Smooth muscle cell (in vitro differentiated cells): ENCODE measurements around the gene OCIAD2. TPM values are rescaled to one million over a fixed set of nuclear protein-coding genes. Genes with fewer than 3 reads are reported as not detected.
"Not testable (repeated sequence)": the region's sequence is repeated elsewhere in the genome, so short reads cannot be mapped to it uniquely, and the experiment has no call there.

Experiments
- DNase-seq: peaks from one replicate; lab custom pipeline; 2025; ENCODE audit not compliant: unreplicated experiment; lab: John Stamatoyannopoulos, UW
- H2AFZ ChIP-seq: fragments of 200-600 bp; sonication (generic); 2 replicates; pipeline ENCODE4 v1.6.0; 2016; ENCODE audit warnings: antibody characterized with exemption, low read depth, mild to moderate bottlenecking
- H3F3A ChIP-seq: fragments of 200-600 bp; sonication (generic); 2 replicates; pipeline ENCODE4 v1.6.0; 2017; ENCODE audit warnings: antibody characterized with exemption, low read depth
- H3K27ac ChIP-seq: fragments of 200-600 bp; sonication (generic); 2 replicates; pipeline ENCODE4 v1.5.1; 2016; ENCODE audit warnings: low read depth, mild to moderate bottlenecking
- H3K27me3 ChIP-seq: fragments of 200-600 bp; sonication (generic); 2 replicates; pipeline ENCODE4 v1.6.1; 2016; ENCODE audit warnings: low read depth, mild to moderate bottlenecking
- H3K36me3 ChIP-seq: fragments of 200-600 bp; sonication (generic); 2 replicates; pipeline ENCODE4 v1.5.1; 2016; ENCODE audit warnings: low read depth
- H3K4me1 ChIP-seq: fragments of 200-600 bp; sonication (generic); 2 replicates; pipeline ENCODE4 v1.5.1; 2016; ENCODE audit warnings: low read depth
- H3K4me2 ChIP-seq: fragments of 200-600 bp; sonication (generic); 2 replicates; pipeline ENCODE4 v1.6.0; 2016; ENCODE audit warnings: mild to moderate bottlenecking
- H3K4me3 ChIP-seq: fragments of 200-600 bp; sonication (generic); 2 replicates; pipeline ENCODE4 v1.5.1; 2016; ENCODE audit warnings: mild to moderate bottlenecking
- H3K79me2 ChIP-seq: fragments of 200-600 bp; sonication (generic); 2 replicates; pipeline ENCODE4 v1.6.0; 2016; ENCODE audit warnings: low read depth, mild to moderate bottlenecking
- H3K9ac ChIP-seq: fragments of 200-600 bp; sonication (generic); 2 replicates; pipeline ENCODE4 v1.6.0; 2016; ENCODE audit warnings: low read depth
- H3K9me3 ChIP-seq: fragments of 200-600 bp; sonication (generic); replicated peaks from 2 replicates; pipeline ENCODE4 v1.5.1; 2016; ENCODE audit warnings: low read depth
- H4K20me1 ChIP-seq: fragments of 200-600 bp; sonication (generic); 2 replicates; pipeline ENCODE4 v1.6.0; 2016; ENCODE audit warnings: low read depth
- WGBS: methylation state at CpG from one replicate; pipeline ENCODE4 v1.1.7; 2016; ENCODE audit warnings: low lambda C conversion rate; 5-methylcytosine and 5-hydroxymethylcytosine counted together
- polyA plus RNA-seq: library from polyadenylated mRNA; unstranded; fragments of >200 nt; fragmentation: Nextera tagmentation; extraction: Ambion mirVana; gene quantifications from 2 replicates; pipeline ENCODE4 v1.2.1, GENCODE V29; 2016
- total RNA-seq: library from RNA; depleted of rRNA; stranded (reverse); fragments of >200 nt; gene quantifications from 2 replicates; pipeline ENCODE4 v1.2.3, GENCODE V29; 2014
- TF ChIP-seq, protein P1 (sequence below): fragments of 200-600 bp; sonication (generic); IDR thresholded peaks from 2 replicates; pipeline ENCODE4 v1.5.1; 2017; ENCODE audit warnings: borderline replicate concordance, mild to moderate bottlenecking, antibody characterized with exemption; ENCODE audit not compliant: insufficient read depth, poor library complexity, severe bottlenecking

The OCIAD2 gene
- total and polyA plus RNA-seq, 2 experiments from 2014 or later, result 30.4 to 45.1 TPM

DNA sequence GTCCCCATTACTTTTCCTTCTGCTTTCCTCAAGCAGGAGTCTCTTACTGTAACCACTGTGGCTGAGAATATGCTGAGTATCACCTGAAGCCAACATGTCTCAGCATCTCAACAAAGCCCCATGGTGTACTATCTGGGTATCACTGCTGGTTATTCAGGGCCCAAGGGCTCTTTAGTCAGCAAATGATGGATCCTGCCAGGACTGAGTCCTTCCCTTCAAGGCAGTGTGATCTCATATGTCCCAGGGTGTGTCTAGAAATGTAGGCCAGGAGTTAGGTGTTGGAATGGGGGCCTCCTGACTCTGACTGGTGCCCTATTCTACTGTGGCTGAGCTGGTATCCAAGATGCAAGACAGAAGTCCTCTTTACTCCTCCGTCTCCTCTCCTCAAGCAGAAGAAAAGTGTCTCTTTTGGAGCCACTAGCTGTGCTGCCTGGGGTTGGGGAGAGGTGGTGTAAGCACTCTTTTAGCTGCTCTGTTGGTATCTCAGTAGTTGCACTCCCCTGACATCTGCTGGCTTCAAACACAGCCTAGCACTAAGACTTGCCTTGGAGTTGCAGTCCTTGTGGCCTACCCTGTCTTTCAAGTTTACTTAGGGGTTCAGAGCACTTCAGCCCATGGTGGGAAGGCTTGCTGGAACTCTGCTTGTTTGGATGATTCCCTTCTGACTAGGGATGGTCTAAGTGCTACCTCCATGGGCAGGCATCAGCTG, 28.6 kb downstream of the OCIAD2 start:
- Histone ChIP-seq H3K79me2 (no peaks in the 10 kb centered on the region), H3K9ac (no peak overlapping the region), H3F3A (no peaks in the 10 kb centered on the region), H3K4me1 (no peaks in the 10 kb centered on the region), H3K36me3 (no peaks in the 10 kb centered on the region), H3K4me3 (no peak overlapping the region), H4K20me1 (no peaks in the 10 kb centered on the region), H3K27ac (no peak overlapping the region), H3K27me3 (no peaks in the 10 kb centered on the region), H3K9me3 (no peaks in the 10 kb centered on the region), H3K4me2 (no peak overlapping the region), H2AFZ (no peak overlapping the region)
- TF ChIP-seq, protein P1, sequence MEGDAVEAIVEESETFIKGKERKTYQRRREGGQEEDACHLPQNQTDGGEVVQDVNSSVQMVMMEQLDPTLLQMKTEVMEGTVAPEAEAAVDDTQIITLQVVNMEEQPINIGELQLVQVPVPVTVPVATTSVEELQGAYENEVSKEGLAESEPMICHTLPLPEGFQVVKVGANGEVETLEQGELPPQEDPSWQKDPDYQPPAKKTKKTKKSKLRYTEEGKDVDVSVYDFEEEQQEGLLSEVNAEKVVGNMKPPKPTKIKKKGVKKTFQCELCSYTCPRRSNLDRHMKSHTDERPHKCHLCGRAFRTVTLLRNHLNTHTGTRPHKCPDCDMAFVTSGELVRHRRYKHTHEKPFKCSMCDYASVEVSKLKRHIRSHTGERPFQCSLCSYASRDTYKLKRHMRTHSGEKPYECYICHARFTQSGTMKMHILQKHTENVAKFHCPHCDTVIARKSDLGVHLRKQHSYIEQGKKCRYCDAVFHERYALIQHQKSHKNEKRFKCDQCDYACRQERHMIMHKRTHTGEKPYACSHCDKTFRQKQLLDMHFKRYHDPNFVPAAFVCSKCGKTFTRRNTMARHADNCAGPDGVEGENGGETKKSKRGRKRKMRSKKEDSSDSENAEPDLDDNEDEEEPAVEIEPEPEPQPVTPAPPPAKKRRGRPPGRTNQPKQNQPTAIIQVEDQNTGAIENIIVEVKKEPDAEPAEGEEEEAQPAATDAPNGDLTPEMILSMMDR, result no peak
- no peak for DNase-seq
- 80% methylated on average over 1 of the region's 1 CpG for WGBS

- not testable (repeated sequence) for H3F3A ChIP-seq, H3K79me2 ChIP-seq, H3K9ac ChIP-seq, DNase-seq, H4K20me1 ChIP-seq, H2AFZ ChIP-seq, H3K4me2 ChIP-seq, H3K4me3 ChIP-seq, H3K27ac ChIP-seq, H3K27me3 ChIP-seq, H3K4me1 ChIP-seq, H3K9me3 ChIP-seq, H3K36me3 ChIP-seq
- WGBS, result 98% methylated on average over 4 of the region's 4 CpGs
These were observed 41.9 kb downstream of the OCIAD2 start for GRCh38 chr4:48864696-48865095.

DNA sequence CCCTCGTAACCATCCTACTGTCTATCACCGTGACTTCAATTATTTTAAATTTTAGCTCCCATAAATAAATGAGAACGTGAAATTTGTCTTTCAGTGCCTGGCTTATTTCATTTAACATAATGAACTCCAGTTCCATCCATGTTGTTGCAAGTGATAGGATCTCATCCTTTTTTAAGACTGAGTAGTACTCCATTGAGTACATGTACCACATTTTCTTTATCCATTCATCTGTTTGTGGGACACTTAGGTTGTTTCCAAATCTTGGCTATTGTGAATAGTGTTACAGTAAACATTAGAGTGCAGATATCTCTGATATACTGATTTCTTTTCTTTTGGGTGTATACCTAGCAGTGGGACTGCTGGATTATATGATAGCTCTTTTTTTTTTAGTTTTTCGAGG, 42.8 kb downstream of the OCIAD2 start:
- 97% methylated on average over 4 of the region's 4 CpGs for WGBS
- no peaks in the 10 kb centered on the region for H3K79me2 ChIP-seq
- TF ChIP-seq, protein P1, result no peak
- H3F3A ChIP-seq, result peaks cover 6% of the 10 kb centered on the region
- H3K4me2 ChIP-seq, result no peak overlapping the region
- H3K9me3 ChIP-seq, result no peaks in the 10 kb centered on the region
- peaks cover 16% of the 10 kb centered on the region for H3K36me3 ChIP-seq
- no peaks in the 10 kb centered on the region for H3K27me3 ChIP-seq
- H3K9ac ChIP-seq, result no peak overlapping the region
- H3K27ac ChIP-seq, result no peak overlapping the region
- no peak for DNase-seq
- no peak overlapping the region for H3K4me3 ChIP-seq
- no peaks in the 10 kb centered on the region for H3K4me1 ChIP-seq
- H2AFZ ChIP-seq, result no peak overlapping the region
- no peaks in the 10 kb centered on the region for H4K20me1 ChIP-seq

GRCh38 chr4:48862661-48863060, 43.9 kb downstream of the OCIAD2 start:
- H3K36me3 ChIP-seq, result peaks cover 17% of the 10 kb centered on the region
- no peak for DNase-seq
- H3K27ac ChIP-seq, result no peak overlapping the region
- no peak overlapping the region for H3K4me2 ChIP-seq
- H3K79me2 ChIP-seq, result no peaks in the 10 kb centered on the region
- H3F3A ChIP-seq, result peaks cover 6% of the 10 kb centered on the region
- H3K9ac ChIP-seq, result no peak overlapping the region
- H3K27me3 ChIP-seq, result no peaks in the 10 kb centered on the region
- H3K4me3 ChIP-seq, result no peak overlapping the region
- 59% methylated on average over 1 of the region's 1 CpG for WGBS
- H3K9me3 ChIP-seq, result no peaks in the 10 kb centered on the region
- H2AFZ ChIP-seq, result no peak overlapping the region
- TF ChIP-seq, protein P1, result no peak
- H4K20me1 ChIP-seq, result no peaks in the 10 kb centered on the region
- no peaks in the 10 kb centered on the region for H3K4me1 ChIP-seq
